ENCODE data around the gene KRT82. TPM values are rescaled to one million over a fixed set of nuclear protein-coding genes. Genes with fewer than 3 reads are reported as not detected.

Gene KRT82
- total RNA-seq, 4 donors from 2014 or later, result not detected

GRCh38 chr12:52416795-52417194, 10.7 kb upstream of the KRT82 start:
- no peak overlapping the region for H3K4me3 ChIP-seq
- H3K36me3 ChIP-seq, result no peaks in the 10 kb centered on the region
- H3K27ac ChIP-seq, result peak overlapping the region in 3 of 4 donors; percentile 40 to 76 (median 42)
- peaks cover 0 to 1% (median 0%) of the 10 kb centered on the region in 4 donors for H3K27me3 ChIP-seq
- 91 to 96% methylated on average over 1 of the region's 1 CpG for WGBS, 2 donors
- no peak for DNase-seq
- no peaks in the 10 kb centered on the region for H3K9me3 ChIP-seq
- TF ChIP-seq CTCF (IDR thresholded peaks at IDR 0.05) (no peak), POLR2A (IDR thresholded peaks at IDR 0.05) (no peak)
- peaks cover 4 to 24% (median 14%) of the 10 kb centered on the region in 3 donors for H3K4me1 ChIP-seq
- intact Hi-C loops (cut with DNase I), result no loop called here

DNA sequence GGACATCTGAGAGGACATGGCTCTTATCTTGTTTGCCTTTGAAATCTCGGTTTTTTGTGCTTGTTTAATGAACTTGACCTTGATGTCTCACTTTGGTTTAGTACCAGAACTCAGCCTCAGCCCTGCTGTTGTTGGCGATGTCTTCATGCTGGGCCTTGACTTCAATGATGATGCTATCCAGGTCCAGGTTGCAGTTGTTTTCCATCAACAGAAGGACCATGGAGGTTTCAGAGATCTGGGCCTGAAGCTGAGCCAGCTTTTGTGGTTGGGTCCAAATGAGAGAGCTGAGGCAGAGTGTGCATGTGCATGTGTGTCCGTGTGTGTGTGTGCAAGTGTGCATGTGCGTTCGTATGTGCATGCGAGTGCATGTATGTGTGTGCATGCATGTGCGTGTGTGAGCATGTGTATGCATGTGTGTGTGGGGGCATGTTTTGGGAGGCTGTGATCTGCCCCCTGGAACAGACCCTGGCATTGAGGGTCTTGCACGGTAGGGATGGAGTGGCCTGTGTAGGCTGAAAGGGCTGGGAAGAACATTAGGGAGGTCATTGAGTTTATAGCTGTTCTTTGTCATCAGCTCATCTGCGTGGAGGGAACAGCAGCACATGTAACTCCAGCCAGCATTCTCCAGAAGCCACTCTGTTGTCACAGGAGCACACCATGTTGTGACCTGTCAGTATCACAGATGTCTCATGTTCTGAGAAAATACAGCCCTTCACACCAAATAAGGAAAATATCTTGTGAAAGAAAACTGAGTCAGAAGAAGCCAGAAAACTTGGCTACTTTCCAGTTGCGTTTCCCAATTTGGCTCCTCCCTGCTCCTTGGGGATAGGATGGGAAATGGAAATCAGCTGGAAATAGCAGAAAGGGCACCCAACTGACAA, 10.0 kb upstream of the KRT82 start:
- Histone ChIP-seq H3K9me3 (no peaks in the 10 kb centered on the region), H3K36me3 (no peaks in the 10 kb centered on the region), H3K4me3 (no peak overlapping the region), H3K27ac (peak overlapping the region in 3 of 4 donors; percentile 43 to 76 (median 65)), H3K27me3 (no peaks in the 10 kb centered on the region), H3K4me1 (peaks cover 4 to 31% (median 14%) of the 10 kb centered on the region in 3 donors)
- WGBS, 2 donors, result 54 to 68% methylated on average over 9 to 10 of the region's 10 CpGs
- no peak for DNase-seq
- TF ChIP-seq CTCF (IDR thresholded peaks at IDR 0.05) (no peak), POLR2A (IDR thresholded peaks at IDR 0.05) (no peak)
- intact Hi-C loops (cut with DNase I), result no loop called here

DNA sequence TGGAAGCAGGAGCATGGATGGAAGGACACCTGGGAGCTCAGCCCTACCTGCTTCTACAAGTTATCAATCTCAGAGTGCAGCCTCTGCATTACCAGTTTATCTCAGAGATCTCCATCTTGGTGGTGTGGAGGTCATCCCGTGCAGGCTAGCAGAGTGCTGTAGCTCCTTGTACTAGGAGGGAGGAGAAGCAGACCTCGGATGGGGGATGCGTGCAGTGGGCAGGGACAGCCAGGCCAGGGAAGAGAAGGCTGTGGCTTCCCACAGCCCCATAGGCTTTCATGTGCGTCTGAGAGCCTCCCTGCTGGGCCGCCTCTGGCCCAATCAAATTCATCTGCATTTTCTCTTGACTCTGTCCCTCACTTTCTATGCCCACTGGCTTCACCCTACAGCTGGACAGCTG, 8.8 kb upstream of the KRT82 start:
- peaks cover 4 to 36% (median 14%) of the 10 kb centered on the region in 3 donors for H3K4me1 ChIP-seq
- H3K9me3 ChIP-seq, result no peaks in the 10 kb centered on the region
- TF ChIP-seq CTCF (IDR thresholded peaks at IDR 0.05), result no peak
- TF ChIP-seq POLR2A (IDR thresholded peaks at IDR 0.05), result no peak
- no peak overlapping the region for H3K4me3 ChIP-seq
- H3K36me3 ChIP-seq, result no peaks in the 10 kb centered on the region
- WGBS, 2 donors, result 63 to 86% methylated on average over 2 to 4 of the region's 5 CpGs
- intact Hi-C loops (cut with DNase I), result no loop called here
- no peaks in the 10 kb centered on the region for H3K27me3 ChIP-seq
- DNase-seq, result no peak
- H3K27ac ChIP-seq, result peak overlapping the region in 3 of 4 donors; percentile 43 to 66 (median 65)

GRCh38 chr12:52413782-52414345, 7.7 kb upstream of the KRT82 start:
- Histone ChIP-seq H3K36me3 (no peaks in the 10 kb centered on the region), H3K4me3 (no peak overlapping the region), H3K9me3 (no peaks in the 10 kb centered on the region), H3K27ac (no peak overlapping the region), H3K27me3 (no peaks in the 10 kb centered on the region), H3K4me1 (peaks cover 4 to 36% (median 14%) of the 10 kb centered on the region in 3 donors)
- 42 to 54% methylated on average over 4 of the region's 8 CpGs for WGBS, 2 donors
- TF ChIP-seq CTCF (IDR thresholded peaks at IDR 0.05), result no peak
- no peak for TF ChIP-seq POLR2A (IDR thresholded peaks at IDR 0.05)
- intact Hi-C loops (cut with DNase I), result no loop called here
- no peak for DNase-seq

- no peaks in the 10 kb centered on the region for H3K36me3 ChIP-seq
- peaks cover 0 to 5% (median 0%) of the 10 kb centered on the region in 4 donors for H3K27me3 ChIP-seq
- H3K9me3 ChIP-seq, result no peaks in the 10 kb centered on the region
- no peak for DNase-seq
- H3K27ac ChIP-seq, result no peak overlapping the region
- peaks cover 4 to 36% (median 14%) of the 10 kb centered on the region in 3 donors for H3K4me1 ChIP-seq
- intact Hi-C loops (cut with DNase I), result no loop called here
- no peak overlapping the region for H3K4me3 ChIP-seq
- no peak for TF ChIP-seq CTCF (IDR thresholded peaks at IDR 0.05)
- TF ChIP-seq POLR2A (IDR thresholded peaks at IDR 0.05), result no peak
- WGBS, 2 donors, result 34 to 57% methylated on average over 4 of the region's 4 CpGs
These were observed 7.1 kb upstream of the KRT82 start for GRCh38 chr12:52413202-52413601.
